CD4-positive, alpha-beta T cell treated with Interferon gamma for 1 hour (primary cell): Measurements from ENCODE around the gene FIBCD1.

Experiments used
- DNase-seq: peaks from one replicate; pipeline ENCODE4 v3.0.0-alpha.2; 2020

Gene FIBCD1

DNA sequence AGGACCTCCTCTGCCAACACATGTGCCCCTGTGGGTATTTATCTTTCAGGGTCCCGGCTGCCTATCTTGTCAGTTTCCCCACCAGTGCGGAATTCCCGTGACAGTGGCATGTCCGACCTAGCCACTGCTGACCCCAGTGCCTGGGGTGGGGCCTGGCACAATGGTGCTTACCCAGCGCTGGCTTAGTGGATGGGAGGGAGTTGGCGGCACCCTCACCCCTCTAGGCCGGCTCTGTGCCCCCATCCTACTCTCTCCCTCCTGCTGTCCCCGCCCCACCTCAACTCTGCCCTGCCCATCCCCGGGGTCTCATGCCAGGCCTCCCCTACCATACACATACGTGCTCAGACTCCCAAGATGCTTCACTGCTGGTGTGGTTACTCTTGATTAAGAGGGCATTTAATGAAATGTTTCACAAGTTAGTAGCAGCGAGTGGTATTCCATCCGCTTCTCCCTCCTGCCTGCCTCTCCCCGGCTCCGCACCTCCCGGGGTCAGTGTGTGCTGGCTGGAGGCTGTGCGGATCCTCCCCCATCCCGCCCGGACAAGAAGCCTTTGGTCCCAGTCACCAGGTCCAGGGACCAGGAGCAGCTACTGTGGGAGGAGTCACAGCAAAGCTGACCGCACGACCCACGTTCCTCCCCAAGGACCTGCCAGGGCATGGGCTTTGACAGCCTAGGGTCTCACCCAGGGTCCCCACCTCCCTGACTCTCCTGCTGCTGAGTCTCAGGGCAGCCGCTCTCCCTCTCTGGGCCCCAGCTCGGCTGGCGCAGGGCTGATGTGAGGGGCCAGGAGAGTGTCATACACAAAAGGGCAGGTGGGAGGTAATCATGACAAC lies 32.9 kb downstream of the FIBCD1 start:
- no peak for DNase-seq

DNA sequence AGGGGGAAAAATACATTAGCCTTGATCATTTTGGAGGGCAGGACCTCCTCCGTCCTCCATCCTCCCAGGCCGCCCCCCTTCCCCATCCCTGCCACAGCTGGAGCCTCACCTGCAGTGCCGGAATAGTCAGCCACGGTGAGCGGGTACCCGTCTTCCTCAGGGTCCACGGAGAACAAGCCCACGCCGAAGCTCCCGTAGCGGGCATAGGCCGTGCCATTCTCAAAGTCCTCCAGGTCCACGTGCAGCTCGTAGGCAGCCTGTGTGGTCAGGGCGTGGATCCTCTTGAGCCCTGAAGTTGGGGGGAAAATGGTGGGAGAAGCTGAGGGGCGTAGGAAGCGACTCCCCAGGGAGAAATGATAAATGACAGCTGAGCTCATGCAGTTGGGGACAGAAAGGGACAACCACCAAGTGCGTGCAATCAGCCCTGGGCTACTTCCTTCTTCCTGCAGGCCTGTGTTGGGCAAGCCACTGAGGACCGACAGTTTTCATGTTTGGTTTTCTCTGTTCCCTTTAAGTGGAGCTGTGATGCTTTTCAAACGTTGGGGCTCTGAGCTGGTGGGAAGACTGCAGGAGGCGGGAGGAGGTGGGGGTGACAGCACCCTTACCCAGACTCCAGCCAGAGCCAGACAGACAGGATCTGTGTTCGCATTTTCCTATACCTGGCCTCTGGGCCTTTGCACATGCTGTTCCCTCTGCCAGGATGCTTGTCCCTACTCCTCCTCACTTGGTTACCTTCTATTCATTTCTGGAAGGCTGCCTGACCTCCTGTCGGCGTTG lies 33.7 kb downstream of the FIBCD1 start:
- no peak for DNase-seq

- no peak for DNase-seq
Observed at GRCh38 chr9:130904070-130905044, 34.7 kb downstream of the FIBCD1 start.

DNA sequence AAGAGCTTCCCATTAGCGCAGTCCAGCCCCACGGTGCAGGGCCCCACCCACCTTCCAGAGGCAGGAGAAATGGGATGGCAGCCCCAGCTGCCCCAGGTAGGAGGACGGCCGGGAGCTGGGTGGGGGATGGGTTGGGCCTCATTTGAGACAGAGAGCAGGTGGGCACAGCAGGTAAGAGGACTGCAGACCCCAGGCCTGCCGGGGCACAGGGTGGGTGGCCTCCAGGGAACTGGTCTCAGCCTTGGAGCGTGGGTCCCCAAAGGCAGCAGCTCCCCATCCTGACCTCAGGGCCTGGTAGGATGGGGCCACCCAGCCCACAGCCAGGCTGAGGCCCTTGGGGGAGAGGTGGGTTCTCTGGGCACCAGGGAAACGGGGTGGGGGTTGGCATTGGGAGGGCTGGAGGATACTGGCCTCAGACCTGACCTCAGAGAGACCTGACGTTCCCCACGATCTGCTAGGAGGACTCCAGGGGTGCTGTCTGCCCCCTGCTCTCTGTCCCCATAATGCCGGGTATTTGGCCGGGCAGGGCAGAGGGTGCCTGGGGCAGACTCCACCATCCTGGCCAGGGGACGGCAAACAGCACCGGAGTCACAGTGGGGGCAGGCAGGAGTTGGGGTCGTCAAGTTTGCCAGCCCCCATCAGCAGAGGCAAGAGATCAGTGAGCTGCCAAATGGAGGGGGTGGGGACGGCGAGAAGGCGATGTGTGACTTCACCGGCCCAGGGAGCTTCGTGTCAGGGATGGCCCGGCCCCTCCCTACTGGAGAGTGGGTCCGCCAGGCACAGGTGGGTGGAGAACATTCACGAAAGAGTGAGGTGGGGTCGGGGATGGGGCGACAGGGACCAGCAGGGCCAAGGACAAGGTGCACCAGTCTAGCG lies 35.6 kb downstream of the FIBCD1 start:
- DNase-seq: no peak

GRCh38 chr9:130902204-130903185 lies 36.6 kb downstream of the FIBCD1 start:
- DNase-seq: no peak

GRCh38 chr9:130901498-130902203 lies 37.4 kb downstream of the FIBCD1 start:
- DNase-seq: no peak

- no peak for DNase-seq
Observed at GRCh38 chr9:130900701-130901497, 38.1 kb downstream of the FIBCD1 start.

GRCh38 chr9:130899051-130899748 lies 39.8 kb downstream of the FIBCD1 start:
- no peak for DNase-seq

- DNase-seq: no peak
Observed at GRCh38 chr9:130898552-130898852, 40.5 kb downstream of the FIBCD1 start.

DNA sequence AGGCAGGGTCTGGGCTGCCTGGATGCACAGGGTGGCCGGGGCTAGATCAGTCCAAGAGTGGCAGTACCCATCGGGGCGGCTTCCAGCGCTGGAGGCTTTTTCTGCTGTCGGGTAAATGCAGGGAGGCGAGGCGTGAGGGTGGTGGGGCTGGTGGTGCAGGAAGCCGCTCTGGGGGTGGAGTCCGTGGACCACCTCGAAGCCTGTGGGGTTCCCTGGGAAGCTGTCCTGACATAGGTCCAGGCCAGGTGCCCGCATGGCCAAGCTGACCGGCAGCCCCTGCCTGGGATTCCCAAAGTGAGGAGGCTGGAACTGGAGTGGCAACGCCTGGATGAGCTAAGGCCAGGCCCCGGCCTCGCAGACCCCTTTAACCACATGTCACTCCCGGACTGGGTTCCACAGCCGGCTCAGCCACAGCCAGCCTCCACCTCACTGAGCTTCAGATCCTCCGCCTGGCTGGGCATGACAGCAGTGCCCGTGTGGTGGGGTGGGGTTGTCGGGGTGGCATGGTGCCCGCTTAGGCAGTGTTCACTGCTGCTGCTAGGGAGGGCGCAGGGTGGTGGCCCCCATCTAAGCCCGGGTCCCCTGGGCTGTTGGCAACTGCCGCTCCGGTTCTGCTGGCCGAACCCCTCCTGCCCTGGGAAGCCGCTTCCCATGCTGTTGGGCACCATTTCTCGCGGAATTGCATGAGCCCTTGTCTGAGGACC lies 41.0 kb downstream of the FIBCD1 start:
- DNase-seq: no peak

- DNase-seq: no peak
Observed at GRCh38 chr9:130897105-130897751, 41.8 kb downstream of the FIBCD1 start.

- DNase-seq: no peak
Observed at GRCh38 chr9:130896233-130897014, 42.6 kb downstream of the FIBCD1 start, which contains the start of gene QRFP. QRFP (minus strand) TSS chr9:130896812; CDS start chr9:130893838, 2,974 bp downstream.

DNA sequence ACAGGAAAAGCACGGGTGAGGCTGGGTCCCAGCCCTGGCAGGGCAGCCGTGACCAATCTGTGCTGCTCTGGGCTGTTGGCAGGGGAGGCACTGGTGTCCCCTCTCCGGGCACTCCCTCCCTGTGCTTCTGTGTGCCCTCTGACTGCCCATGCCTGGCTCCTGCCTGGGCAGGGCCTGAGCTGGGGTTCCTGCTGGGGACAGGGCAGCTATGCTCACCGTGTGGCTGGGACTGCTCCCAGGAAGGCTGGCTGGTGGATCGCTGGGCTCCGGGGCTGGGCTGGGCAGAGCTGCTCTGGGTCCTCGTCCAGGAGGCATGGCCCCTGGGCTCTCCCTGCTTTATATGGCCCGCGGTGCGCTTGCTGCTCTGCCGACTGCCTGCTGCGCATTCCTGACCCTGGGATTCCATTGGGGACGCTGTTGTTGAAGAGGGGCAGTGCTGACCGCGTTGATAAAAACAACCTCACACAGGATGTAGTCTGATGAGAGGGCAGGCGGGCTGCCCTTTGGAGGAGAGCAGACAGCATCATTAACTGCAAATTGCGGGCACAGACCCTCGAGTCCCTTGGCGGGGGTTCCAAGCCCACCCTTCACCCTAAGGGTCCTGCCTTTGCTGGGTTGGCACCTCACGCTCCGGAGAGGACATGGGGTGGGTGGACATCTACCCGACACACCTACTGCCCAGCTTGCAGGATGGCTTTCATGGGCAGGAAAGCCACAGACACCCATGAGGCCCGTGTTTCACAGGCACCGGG lies 43.4 kb downstream of the FIBCD1 start:
- no peak for DNase-seq

- DNase-seq: no peak
Observed at GRCh38 chr9:130895038-130895437, 44.0 kb downstream of the FIBCD1 start.

- DNase-seq: no peak
Observed at GRCh38 chr9:130894546-130894945, 44.5 kb downstream of the FIBCD1 start.
